Loucy (cell line): ENCODE results near the gene POT1.

Experiments
- CTCF ChIP-seq: fragments of 200-600 bp; sonication (generic); conservative IDR thresholded peaks from 2 replicates; pipeline ENCODE4 v1.5.1; 2014; ENCODE audit warnings: mild to moderate bottlenecking, antibody characterized with exemption, low read length
- EZH2phosphoT487 ChIP-seq: fragments of 200-600 bp; IDR thresholded peaks from 2 replicates; pipeline ENCODE4 v1.6.1; 2018; ENCODE audit warnings: antibody characterized with exemption, mild to moderate bottlenecking, moderate library complexity, borderline replicate concordance

GRCh38 chr7:124943472-124943871 is 13.8 kb upstream of the POT1 start:
- TF ChIP-seq CTCF: no peak
- TF ChIP-seq EZH2phosphoT487: no peak
